H1 (cell line): Measurements from ENCODE around the gene TTC3. TPM values are rescaled to one million over a fixed set of nuclear protein-coding genes. Genes with fewer than 3 reads are reported as not detected.

Source experiments
- CTCF ChIA-PET: fragments of 300-600 bp; sonication (Branson Sonifier 250); formaldehyde crosslinking; loops from one replicate; lab custom pipeline; 2021; ENCODE audit not compliant: partially characterized antibody; lab: Charles Lee
- POLR2A ChIA-PET: fragments of 300-600 bp; sonication (Branson Sonifier 250); formaldehyde crosslinking; loops from one replicate; lab custom pipeline; 2021; ENCODE audit warnings: inconsistent platforms; ENCODE audit not compliant: partially characterized antibody; lab: Charles Lee
- DNase-seq, 2 experiments: peaks; one replicate each; pipeline versions ENCODE4 v3.0.0 to v3.0.0-alpha.2; 2010 to 2022; ENCODE audit warnings: low spot score in 2 of 2, low read depth in 1 of 2, mixed read lengths in 1 of 2
- FAIRE-seq: peaks from 2 replicates; lab custom pipeline; 2011; peaks lifted over from hg19 to GRCh38; lab: Jason Lieb, UNC
- H2AFZ ChIP-seq: 2 replicates; pipeline ENCODE4 v1.8.1; 2012; ENCODE audit warnings: low read length, inconsistent platforms
- H2AK5ac ChIP-seq: 2 replicates; pipeline ENCODE4 v1.6.1; 2013; ENCODE audit warnings: low read depth, low read length
- H2BK120ac ChIP-seq: replicated peaks from 2 replicates; pipeline ENCODE3; 2013; ENCODE audit warnings: low read depth, low read length, inconsistent platforms
- H2BK12ac ChIP-seq: 2 replicates; pipeline ENCODE4 v1.6.1; 2013; ENCODE audit warnings: low read depth, low read length
- H2BK15ac ChIP-seq: 2 replicates; pipeline ENCODE4 v1.6.1; 2013; ENCODE audit warnings: low read length
- H2BK20ac ChIP-seq: 2 replicates; pipeline ENCODE4 v1.6.1; 2013; ENCODE audit warnings: low read length
- H2BK5ac ChIP-seq: 2 replicates; pipeline ENCODE4 v1.6.1; 2013; ENCODE audit warnings: low read depth, low read length
- H3K14ac ChIP-seq: 2 replicates; pipeline ENCODE4 v1.6.1; 2013; ENCODE audit warnings: inconsistent platforms; ENCODE audit not compliant: insufficient read length
- H3K18ac ChIP-seq: 2 replicates; pipeline ENCODE4 v1.6.1; 2013; ENCODE audit warnings: low read length; ENCODE audit errors: extremely low read depth
- H3K23ac ChIP-seq: 2 replicates; pipeline ENCODE4 v1.6.1; 2013; ENCODE audit warnings: inconsistent platforms; ENCODE audit not compliant: insufficient read length
- H3K23me2 ChIP-seq: 2 replicates; pipeline ENCODE4 v1.6.1; 2013; ENCODE audit warnings: low read depth, low read length
- H3K27ac ChIP-seq: 2 replicates; pipeline ENCODE4 v1.6.1; 2011; ENCODE audit warnings: low read depth, low read length, inconsistent platforms
- H3K27me3 ChIP-seq, 4 experiments: replicated peaks in 1 of 4; 1 replicate in 1 of 4; 2 replicates in 3 of 4; pipeline versions ENCODE4 v1.6.1 to v1.8.1; 2011 to 2013; ENCODE audit warnings: low read length in 3 of 4, mild to moderate bottlenecking in 3 of 4, inconsistent platforms in 2 of 4, mixed read lengths in 2 of 4, moderate library complexity in 1 of 4; ENCODE audit not compliant: control insufficient read depth in 3 of 4, insufficient read depth in 3 of 4; ENCODE audit errors: extremely low read depth in 1 of 4
- H3K36me3 ChIP-seq, 4 experiments: 2 replicates each; pipeline versions ENCODE4 v1.6.1 to v1.8.1; 2011 to 2013; ENCODE audit warnings: mild to moderate bottlenecking in 4 of 4, low read length in 3 of 4, moderate library complexity in 2 of 4, control low read depth in 1 of 4, inconsistent platforms in 1 of 4; ENCODE audit not compliant: insufficient read depth in 4 of 4, control insufficient read depth in 2 of 4
- H3K4ac ChIP-seq: replicated peaks from 2 replicates; pipeline ENCODE3; 2013; ENCODE audit warnings: low read length, low read depth, mixed read lengths, inconsistent platforms; ENCODE audit not compliant: insufficient read length
- H3K4me1 ChIP-seq, 4 experiments: replicated peaks in 1 of 4; 1 replicate in 1 of 4; 2 replicates in 3 of 4; pipeline versions ENCODE4 v1.6.1 to v1.8.1; 2011 to 2013; ENCODE audit warnings: low read length in 3 of 4, inconsistent platforms in 2 of 4, mixed read lengths in 1 of 4; ENCODE audit not compliant: insufficient read depth in 4 of 4, control insufficient read depth in 3 of 4
- H3K4me2 ChIP-seq, 2 experiments: 2 replicates each; pipeline versions ENCODE4 v1.6.1 to v1.8.1; 2011 to 2013; ENCODE audit warnings: low read depth in 2 of 2, low read length in 2 of 2, control low read depth in 1 of 2, inconsistent platforms in 1 of 2, mild to moderate bottlenecking in 1 of 2; ENCODE audit not compliant: insufficient read depth in 1 of 2
- H3K4me3 ChIP-seq, 4 experiments: fragments of 200-600, 300-600 bp in 1 of 4; sonication (generic), shearing (Covaris generic), sonication (Bioruptor Twin) in 1 of 4; 2 replicates each; pipeline versions ENCODE4 v1.5.1 to v1.8.1; 2011 to 2016; ENCODE audit warnings: low read length in 4 of 4, low read depth in 3 of 4, control low read depth in 2 of 4, inconsistent platforms in 2 of 4, mild to moderate bottlenecking in 2 of 4, mixed read lengths in 1 of 4, moderate library complexity in 1 of 4; ENCODE audit not compliant: insufficient read depth in 2 of 4; ENCODE audit errors: extremely low read depth in 1 of 4
- H3K56ac ChIP-seq: replicated peaks from 2 replicates; pipeline ENCODE3; 2013; ENCODE audit warnings: low read depth, mild to moderate bottlenecking, mixed read lengths, low read length, inconsistent platforms; ENCODE audit not compliant: insufficient read length
- H3K79me1 ChIP-seq: 2 replicates; pipeline ENCODE4 v1.6.1; 2013; ENCODE audit warnings: low read depth, low read length, control low read depth
- H3K79me2 ChIP-seq, 2 experiments: 2 replicates each; pipeline versions ENCODE4 v1.6.1 to v1.8.1; 2012 to 2013; ENCODE audit warnings: low read length in 2 of 2, mild to moderate bottlenecking in 2 of 2, inconsistent platforms in 1 of 2; ENCODE audit not compliant: insufficient read depth in 2 of 2, control insufficient read depth in 1 of 2
- H3K9ac ChIP-seq, 4 experiments: replicated peaks in 1 of 4; 1 replicate in 1 of 4; 2 replicates in 3 of 4; pipeline versions ENCODE4 v1.6.1 to v1.8.1; 2011 to 2013; ENCODE audit warnings: low read depth in 3 of 4, low read length in 3 of 4, control low read depth in 2 of 4, mild to moderate bottlenecking in 2 of 4, moderate library complexity in 2 of 4, inconsistent platforms in 1 of 4; ENCODE audit errors: extremely low read depth in 1 of 4
- H3K9me3 ChIP-seq, 2 experiments: 2 replicates each; pipeline versions ENCODE4 v1.6.1 to v1.8.1; 2012 to 2013; ENCODE audit warnings: mild to moderate bottlenecking in 2 of 2, moderate library complexity in 2 of 2, control low read depth in 1 of 2, inconsistent platforms in 1 of 2, low read depth in 1 of 2, low read length in 1 of 2, mixed read lengths in 1 of 2; ENCODE audit not compliant: insufficient read depth in 2 of 2
- H4K20me1 ChIP-seq, 2 experiments: replicated peaks in 1 of 2; 2 replicates each; pipeline versions ENCODE3 to v1.8.1; 2011 to 2013; ENCODE audit warnings: inconsistent platforms in 2 of 2, low read length in 2 of 2, mild to moderate bottlenecking in 1 of 2; ENCODE audit not compliant: insufficient read depth in 2 of 2, control insufficient read depth in 1 of 2
- H4K5ac ChIP-seq: 2 replicates; pipeline ENCODE4 v1.6.1; 2013; ENCODE audit warnings: low read length, low read depth, mixed read lengths, inconsistent platforms; ENCODE audit not compliant: insufficient read length
- H4K8ac ChIP-seq: 2 replicates; pipeline ENCODE4 v1.8.0; 2013; ENCODE audit warnings: mild to moderate bottlenecking, moderate library complexity, low read length, inconsistent platforms; ENCODE audit not compliant: insufficient read depth; ENCODE audit errors: extremely low read depth
- H4K91ac ChIP-seq: replicated peaks from 2 replicates; pipeline ENCODE3; 2013; ENCODE audit warnings: low read length, mixed read lengths, inconsistent platforms; ENCODE audit not compliant: insufficient read length
- CREB1 ChIP-seq: IDR thresholded peaks from 2 replicates; pipeline ENCODE4 v1.6.1; 2012; ENCODE audit warnings: inconsistent platforms
- JUN ChIP-seq: IDR thresholded peaks from 2 replicates; pipeline ENCODE4 v1.6.1; 2011; ENCODE audit warnings: low read depth, mild to moderate bottlenecking, improper control_type of control experiment, low read length
- JUND ChIP-seq: IDR thresholded peaks from 2 replicates; pipeline ENCODE4 v1.6.1; 2011; ENCODE audit warnings: mild to moderate bottlenecking, improper control_type of control experiment, low read length
- MAFK ChIP-seq: IDR thresholded peaks from 2 replicates; pipeline ENCODE4 v1.6.1; 2012; ENCODE audit warnings: low read depth, mild to moderate bottlenecking, improper control_type of control experiment, low read length
- PHF8 ChIP-seq: fragments of 200-600 bp; sonication (generic); conservative IDR thresholded peaks from 2 replicates; pipeline ENCODE4 v1.7.1; 2012; ENCODE audit warnings: low read depth, mild to moderate bottlenecking, inconsistent platforms, low read length, moderate library complexity
- RFX5 ChIP-seq: IDR thresholded peaks from 2 replicates; pipeline ENCODE4 v1.6.1; 2011; ENCODE audit warnings: low read depth, low read length, improper control_type of control experiment, borderline replicate concordance
- SIN3A ChIP-seq, 2 experiments: IDR thresholded peaks in 1 of 2; conservative IDR thresholded peaks in 1 of 2; 2 replicates each; pipeline ENCODE4 v1.6.1; 2011 to 2012; ENCODE audit warnings: low read length in 2 of 2, improper control_type of control experiment in 1 of 2, low read depth in 1 of 2, mild to moderate bottlenecking in 1 of 2
- ZNF274 ChIP-seq: IDR thresholded peaks from 2 replicates; pipeline ENCODE4 v1.7.0; 2012; ENCODE audit warnings: low read length, borderline replicate concordance; ENCODE audit errors: extremely low read depth
- WGBS, 2 experiments: shearing (Covaris generic) in 1 of 2; methylation state at CpG; one replicate each; pipeline versions ENCODE4 v1.1.6 to v1.1.7; 2013 to 2015; ENCODE audit warnings: low lambda C conversion rate in 2 of 2, mixed read lengths in 2 of 2, inconsistent platforms in 1 of 2, low coverage in 1 of 2, missing lambda C conversion rate in 1 of 2; ENCODE audit not compliant: insufficient replicate concordance in 2 of 2, insufficient coverage in 1 of 2, insufficient read length in 1 of 2; ENCODE audit errors: extremely low coverage in 1 of 2, missing lambda C conversion rate in 1 of 2; 5-methylcytosine and 5-hydroxymethylcytosine counted together
- polyA plus RNA-seq, 7 experiments: library from polyadenylated mRNA; depleted of rRNA in 3 of 7; stranded (reverse) in 5 of 7; unstranded in 2 of 7; fragments of >200 nt in 5 of 7; fragments of 200-250 nt in 2 of 7; gene quantifications; 1 replicate in 5 of 7; 2 replicates in 1 of 7; 4 replicates in 1 of 7; pipeline versions ENCODE4 v1.2.1 to v1.2.3, GENCODE V29; 2011 to 2013; ENCODE audit warnings: missing spikeins in 2 of 7, mixed read lengths in 2 of 7
- total RNA-seq: library from RNA; stranded (reverse); fragmentation: NEBNext Ultra II Directional; extraction: Animal tissue kit (Norgen Biotek cat#: 25700); gene quantifications from 2 replicates; pipeline ENCODE4 v1.2.1, GENCODE V29; 2021

TTC3 gene
- total and polyA plus RNA-seq, 2 of the 8 experiments (the other 6 are each of a cell fraction or from before 2014, with no cell fraction given): 11.0 to 36.2 TPM

- Histone ChIP-seq H3K56ac (no peak overlapping the region), H3K4ac (no peak overlapping the region), H3K14ac (no peak overlapping the region), H4K8ac (no peak overlapping the region), H2AFZ (no peak overlapping the region), H3K9ac (no peak overlapping the region), H3K4me1 (peaks cover 0 to 10% (median 5%) of the 10 kb centered on the region in 4 experiments; a peak in 5 of 7 replicates), H2BK5ac (no peak overlapping the region), H3K27me3 (peaks cover 0 to 65% (median 30%) of the 10 kb centered on the region in 4 experiments; a peak in 6 of 7 replicates), H3K23me2 (no peaks in the 10 kb centered on the region), H4K20me1 (peaks cover 0 to 2% of the 10 kb centered on the region in 2 experiments), H4K91ac (no peak overlapping the region), H4K5ac (no peak overlapping the region), H3K23ac (no peak overlapping the region), H2AK5ac (no peak overlapping the region), H3K27ac (no peak overlapping the region), H2BK120ac (no peak overlapping the region), H3K79me1 (no peaks in the 10 kb centered on the region), H3K79me2 (no peaks in the 10 kb centered on the region), H3K18ac (no peak overlapping the region), H3K36me3 (no peaks in the 10 kb centered on the region), H2BK15ac (no peak overlapping the region), H2BK12ac (no peak overlapping the region), H2BK20ac (no peak overlapping the region), H3K4me2 (no peak overlapping the region), H3K4me3 (no peak overlapping the region), H3K9me3 (no peaks in the 10 kb centered on the region)
- ChIA-PET POLR2A (no interaction called here), CTCF (interaction anchor here (0.6 kb wide), 2 partner anchors 115 to 1173 kb away, joined by 3 read pairs; no protein-coding TSS in a partner anchor)
- DNase-seq (no peak), FAIRE-seq (no peak)
- WGBS, 2 experiments: 90% methylated on average over 6 of the region's 6 CpGs; no CpG with 5 or more reads in 1 of the 2 experiments
- TF ChIP-seq JUND (no peak), PHF8 (no peak), RFX5 (no peak), ZNF274 (no peak), MAFK (no peak), JUN (no peak), SIN3A (conservative IDR thresholded peaks at IDR 0.05 in 1 of 2, IDR thresholded peaks at IDR 0.05 in 1 of 2; ENCODE audit: low read depth in 1 of 2, low read length in 2 of 2) (no peak), CREB1 (no peak)
Measured at GRCh38 chr21:37045149-37045548, 27.9 kb upstream of the TTC3 start.
